GM19035 (cell line): Measurements from ENCODE around the gene NADK.
"Not testable (repeated sequence)": the region's sequence is repeated elsewhere in the genome, so short reads cannot be mapped to it uniquely, and the experiment has no call there.

ENCODE experiments used
- ATAC-seq: cut with Tn5 transposase; IDR thresholded peaks from one replicate; pipeline ENCODE4 v1.9.1; 2021; ENCODE audit not compliant: unreplicated experiment

NADK gene

DNA sequence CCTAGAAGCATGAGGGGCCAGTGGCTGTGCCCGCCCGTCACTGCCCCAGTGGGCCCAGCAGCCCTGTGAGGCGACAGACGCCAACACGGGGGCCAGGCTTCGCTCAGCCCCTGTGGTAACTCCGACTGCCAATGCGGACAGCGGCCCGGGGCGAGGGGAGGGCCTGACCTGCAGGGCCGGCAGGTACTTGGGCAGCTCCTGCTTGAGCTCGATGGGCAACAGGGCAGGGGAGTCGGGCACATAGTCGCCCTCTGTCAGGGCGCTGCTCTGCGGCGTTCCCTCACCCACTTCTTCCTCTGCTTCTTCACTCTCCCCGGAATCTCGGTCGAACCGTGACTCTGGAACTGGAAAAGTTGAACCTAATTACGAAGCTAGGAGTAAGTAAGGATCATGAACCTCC is 71.0 kb downstream of the NADK start:
- ATAC-seq, result not testable (repeated sequence)

DNA sequence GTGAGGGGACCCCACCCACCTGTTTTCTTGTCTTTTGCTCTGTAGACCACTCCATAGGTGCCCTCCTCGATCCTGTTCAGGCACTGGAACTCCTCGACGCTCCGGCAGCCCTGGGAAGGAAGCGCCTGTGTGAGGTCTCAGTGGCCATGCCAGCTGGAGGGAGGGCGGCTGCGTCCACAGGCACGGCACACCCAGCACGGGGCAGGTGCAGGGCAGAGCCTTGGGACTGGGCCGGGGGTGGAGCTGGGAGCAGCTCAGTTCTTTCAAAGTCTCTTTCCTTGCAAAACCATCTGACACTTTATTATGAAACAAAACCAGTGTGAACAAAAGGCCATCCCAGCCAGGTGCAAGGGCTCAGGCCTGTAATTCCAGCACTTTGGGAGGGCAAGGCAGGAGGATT is 72.6 kb downstream of the NADK start:
- ATAC-seq, result not testable (repeated sequence)

GRCh38 chr1:1704284-1704957 is 73.8 kb downstream of the NADK start:
- ATAC-seq, result not testable (repeated sequence)

- ATAC-seq, result no peak
Observed at GRCh38 chr1:1703796-1704195, 74.5 kb downstream of the NADK start.

DNA sequence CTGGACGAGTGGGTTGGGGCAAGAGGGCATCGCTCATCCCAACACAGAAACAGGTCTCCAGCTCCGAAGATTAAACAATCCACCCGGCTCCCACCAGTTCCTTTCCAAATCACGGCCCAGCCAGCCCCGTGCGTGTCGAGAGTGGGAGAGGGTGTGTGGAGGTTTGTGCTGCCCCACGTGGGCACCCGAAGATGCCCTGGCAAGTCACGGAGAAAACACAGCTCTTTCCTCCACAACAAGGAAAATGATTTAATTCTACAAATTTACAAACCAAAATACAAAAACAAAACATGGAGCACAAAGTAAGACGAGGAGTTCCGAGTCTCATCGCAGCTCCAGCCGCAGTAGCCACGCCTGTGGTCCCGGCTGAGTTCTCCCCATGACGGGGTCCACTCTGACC is 75.8 kb downstream of the NADK start:
- ATAC-seq, result not testable (repeated sequence)
